GM12864 (cell line): Measurements from ENCODE around the gene RNF213.

Experiments used
- DNase-seq: peaks from one replicate; pipeline ENCODE4 v3.0.0-alpha.2; 2011; ENCODE audit warnings: low read depth
- H3K4me3 ChIP-seq: 2 replicates; pipeline ENCODE4 v1.5.1; 2011; ENCODE audit warnings: mild to moderate bottlenecking, low read depth, low read length, control low read depth
- TF ChIP-seq, protein P1 (sequence below): IDR thresholded peaks from 2 replicates; pipeline ENCODE4 v1.5.1; 2011; ENCODE audit warnings: low read depth, mild to moderate bottlenecking, moderate library complexity, low read length, control low read depth, inconsistent platforms; ENCODE audit errors: missing control alignments

Gene RNF213

DNA sequence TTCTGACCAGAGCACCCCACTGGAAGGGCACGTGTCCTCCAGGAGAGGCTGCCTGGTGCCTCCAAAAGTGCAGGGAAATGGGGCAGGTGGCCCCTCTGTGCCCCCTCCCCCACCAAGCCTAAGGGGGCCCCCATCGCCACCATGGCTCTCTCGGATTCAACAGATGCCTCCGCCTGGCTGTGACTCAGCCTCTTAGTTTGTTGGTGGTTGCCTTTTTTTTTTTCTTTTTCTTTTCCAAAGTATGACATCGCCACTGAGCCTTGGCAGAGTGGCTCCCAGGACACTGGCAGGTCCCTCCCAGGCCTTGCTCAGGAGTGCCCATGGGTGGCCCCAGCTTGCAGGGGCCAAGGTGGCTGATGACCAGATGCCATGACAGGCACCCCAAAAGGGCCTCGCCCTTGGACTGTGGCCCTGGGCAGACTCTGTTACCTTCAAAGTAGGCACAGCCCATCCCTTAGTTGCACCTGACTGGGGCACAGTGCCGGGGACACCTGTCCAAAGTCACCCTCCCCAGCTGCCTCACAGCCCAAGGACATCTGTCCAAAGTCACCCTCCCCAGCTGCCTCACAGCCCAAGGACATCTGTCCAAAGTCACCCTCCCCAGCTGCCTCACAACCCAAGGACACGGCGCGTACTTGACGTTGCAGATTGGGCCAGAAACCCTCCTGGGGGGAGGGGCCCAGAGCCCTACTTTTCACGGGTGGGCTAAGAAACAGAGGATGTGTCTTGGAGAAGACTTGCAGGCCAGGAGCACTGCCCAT lies 186.2 kb downstream of the RNF213 start:
- no peak overlapping the region for H3K4me3 ChIP-seq
- TF ChIP-seq, protein P1, sequence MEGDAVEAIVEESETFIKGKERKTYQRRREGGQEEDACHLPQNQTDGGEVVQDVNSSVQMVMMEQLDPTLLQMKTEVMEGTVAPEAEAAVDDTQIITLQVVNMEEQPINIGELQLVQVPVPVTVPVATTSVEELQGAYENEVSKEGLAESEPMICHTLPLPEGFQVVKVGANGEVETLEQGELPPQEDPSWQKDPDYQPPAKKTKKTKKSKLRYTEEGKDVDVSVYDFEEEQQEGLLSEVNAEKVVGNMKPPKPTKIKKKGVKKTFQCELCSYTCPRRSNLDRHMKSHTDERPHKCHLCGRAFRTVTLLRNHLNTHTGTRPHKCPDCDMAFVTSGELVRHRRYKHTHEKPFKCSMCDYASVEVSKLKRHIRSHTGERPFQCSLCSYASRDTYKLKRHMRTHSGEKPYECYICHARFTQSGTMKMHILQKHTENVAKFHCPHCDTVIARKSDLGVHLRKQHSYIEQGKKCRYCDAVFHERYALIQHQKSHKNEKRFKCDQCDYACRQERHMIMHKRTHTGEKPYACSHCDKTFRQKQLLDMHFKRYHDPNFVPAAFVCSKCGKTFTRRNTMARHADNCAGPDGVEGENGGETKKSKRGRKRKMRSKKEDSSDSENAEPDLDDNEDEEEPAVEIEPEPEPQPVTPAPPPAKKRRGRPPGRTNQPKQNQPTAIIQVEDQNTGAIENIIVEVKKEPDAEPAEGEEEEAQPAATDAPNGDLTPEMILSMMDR, result no peak
- no peak for DNase-seq

DNA sequence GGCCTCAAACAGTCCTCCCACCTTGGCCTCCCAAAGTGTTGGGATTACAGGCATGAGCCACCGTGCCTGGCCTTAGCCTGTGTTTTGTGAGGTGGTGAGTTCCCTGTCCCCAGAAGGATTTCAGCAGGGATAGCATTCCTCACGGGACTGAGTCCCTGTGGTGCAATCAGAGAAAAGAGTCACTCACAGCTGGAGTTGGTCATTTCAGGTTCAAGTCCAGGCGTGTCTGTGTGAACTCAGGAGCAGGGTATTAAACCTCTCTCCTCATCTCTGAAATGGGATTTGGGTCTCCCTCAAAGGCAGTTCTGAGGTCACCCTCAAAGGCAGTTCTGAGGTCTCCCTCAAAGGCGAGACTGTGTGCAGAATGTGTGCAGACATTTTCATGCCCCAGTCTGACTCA lies 187.1 kb downstream of the RNF213 start:
- no peak overlapping the region for H3K4me3 ChIP-seq
- TF ChIP-seq, protein P1, result no peak
- DNase-seq, result no peak
